ENCODE measurements around the gene DOCK2.

The DOCK2 gene

DNA sequence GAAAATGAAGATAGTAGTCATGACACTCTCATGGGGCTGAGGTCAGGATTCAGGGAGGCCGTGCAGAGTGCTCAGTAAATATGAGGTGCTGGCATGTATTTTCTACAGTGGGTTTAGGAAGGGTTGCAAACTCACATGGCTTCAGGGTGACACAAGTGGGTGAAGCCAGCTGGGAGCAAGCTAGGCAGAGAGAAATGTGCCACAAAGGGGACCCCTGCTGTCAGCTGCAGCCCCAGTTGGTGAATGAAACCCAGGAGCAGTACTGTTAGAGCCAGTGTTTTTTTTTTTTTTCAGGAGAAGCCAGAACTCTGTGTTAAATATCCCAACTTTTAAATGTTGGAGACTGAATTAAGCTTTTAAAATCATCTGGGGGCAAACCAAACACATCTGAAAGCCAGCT lies 267.9 kb downstream of the DOCK2 start:
- DNase-seq (ENCODE audit: low read depth in 2 of 2) = no peak

DNA sequence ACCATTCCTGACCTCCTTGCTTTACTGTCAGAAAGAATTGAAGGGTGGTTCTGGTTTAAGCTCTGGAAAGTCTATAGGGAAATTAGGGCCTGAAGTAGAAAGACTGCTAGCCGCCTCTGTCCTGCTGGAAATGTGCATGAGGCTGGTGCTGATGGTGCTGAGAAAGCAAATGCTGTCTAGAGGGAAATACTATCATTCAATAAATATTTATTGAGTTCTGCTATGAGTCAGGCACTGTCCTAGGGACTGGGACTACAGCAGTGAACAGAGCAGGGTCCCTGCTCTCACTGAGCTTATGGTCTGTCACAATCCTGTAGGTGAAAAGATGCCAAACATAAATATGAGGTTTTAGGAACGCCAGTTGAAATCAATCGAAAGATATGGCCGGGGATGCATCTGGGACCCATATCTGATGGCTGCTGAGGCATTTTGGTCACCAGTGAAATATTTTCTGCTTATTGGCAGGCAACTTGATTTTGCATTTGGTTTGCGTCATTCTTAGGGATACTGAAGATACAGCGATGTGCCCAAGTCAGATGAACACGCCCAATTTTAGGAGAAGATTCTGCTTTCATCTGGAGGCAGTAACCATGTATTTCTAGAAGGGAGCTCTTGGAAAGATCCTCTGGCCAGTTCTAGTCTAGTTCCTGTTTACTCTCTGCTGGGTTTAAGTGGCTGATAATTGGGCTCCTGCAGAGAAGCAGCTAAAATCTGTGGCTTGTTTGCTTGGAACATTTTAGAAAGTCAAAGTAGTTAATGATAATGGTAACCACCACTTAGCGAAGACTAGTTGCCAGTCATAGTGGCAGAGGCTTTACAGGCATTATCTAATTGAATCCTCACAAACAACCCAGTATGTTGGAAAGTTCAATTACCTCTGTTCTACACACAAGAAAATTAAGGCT lies 269.9 kb downstream of the DOCK2 start:
- no peak for DNase-seq (ENCODE audit: low read depth in 2 of 2)

DNA sequence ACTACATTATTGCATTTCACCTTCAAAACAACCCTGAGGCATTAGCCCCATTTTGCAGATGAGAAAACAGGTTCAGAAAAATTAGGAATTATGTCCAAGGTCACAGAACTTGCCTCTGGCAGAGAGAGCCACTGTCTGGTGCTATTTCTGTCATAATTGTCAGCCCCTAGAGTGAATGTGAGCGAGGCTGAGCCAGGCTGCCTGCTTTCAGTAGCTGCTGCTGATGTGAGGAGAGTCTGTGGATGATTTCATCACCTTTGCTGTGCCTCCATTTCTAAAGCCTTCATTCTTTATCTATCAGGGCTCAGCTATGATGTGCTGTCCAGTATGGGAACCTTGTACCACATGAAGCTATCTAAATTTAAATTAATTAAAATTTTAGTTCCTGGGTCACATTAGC lies 271.8 kb downstream of the DOCK2 start:
- no peak for DNase-seq (ENCODE audit: low read depth in 2 of 2)

DNA sequence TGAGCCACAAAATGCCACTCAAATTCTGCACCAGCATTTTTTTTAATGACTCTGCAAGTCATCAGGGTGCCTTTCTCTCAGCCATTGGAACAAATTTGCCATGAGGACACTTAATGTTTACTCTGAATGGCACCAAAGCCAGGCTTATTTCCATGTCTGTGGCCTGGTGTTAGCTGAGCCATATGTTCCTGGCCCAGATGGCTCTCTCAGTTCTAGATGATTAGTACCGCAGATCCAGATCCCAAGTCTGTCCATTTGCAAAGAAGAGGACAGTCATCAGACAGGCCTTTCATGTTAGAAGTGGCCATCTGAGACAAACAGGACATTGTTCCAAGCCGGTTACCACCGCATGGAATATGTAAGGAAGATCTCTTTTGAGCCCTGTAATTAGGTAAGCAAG lies 272.9 kb downstream of the DOCK2 start:
- DNase-seq (ENCODE audit: low read depth in 2 of 2) = no peak

DNA sequence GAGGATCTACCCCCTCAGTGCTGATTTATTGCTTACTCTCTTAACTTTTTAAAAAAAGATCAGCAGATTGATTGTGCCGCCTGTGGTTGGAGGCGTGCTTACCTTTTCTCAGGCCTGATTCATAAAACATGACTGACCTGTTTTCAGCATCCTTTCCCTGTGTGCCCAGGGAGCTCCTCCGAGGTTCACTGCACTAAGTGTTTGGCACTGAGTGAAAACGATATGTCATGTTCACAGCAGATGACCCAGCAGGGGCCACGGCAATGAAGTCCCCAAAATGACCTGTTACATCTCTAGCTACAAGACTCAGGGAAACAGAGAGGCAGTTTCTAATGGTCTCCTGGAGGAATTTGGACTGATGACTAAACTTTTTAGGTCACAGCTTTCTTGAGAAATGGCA lies 273.3 kb downstream of the DOCK2 start:
- no peak for DNase-seq (ENCODE audit: low read depth in 2 of 2)

DNA sequence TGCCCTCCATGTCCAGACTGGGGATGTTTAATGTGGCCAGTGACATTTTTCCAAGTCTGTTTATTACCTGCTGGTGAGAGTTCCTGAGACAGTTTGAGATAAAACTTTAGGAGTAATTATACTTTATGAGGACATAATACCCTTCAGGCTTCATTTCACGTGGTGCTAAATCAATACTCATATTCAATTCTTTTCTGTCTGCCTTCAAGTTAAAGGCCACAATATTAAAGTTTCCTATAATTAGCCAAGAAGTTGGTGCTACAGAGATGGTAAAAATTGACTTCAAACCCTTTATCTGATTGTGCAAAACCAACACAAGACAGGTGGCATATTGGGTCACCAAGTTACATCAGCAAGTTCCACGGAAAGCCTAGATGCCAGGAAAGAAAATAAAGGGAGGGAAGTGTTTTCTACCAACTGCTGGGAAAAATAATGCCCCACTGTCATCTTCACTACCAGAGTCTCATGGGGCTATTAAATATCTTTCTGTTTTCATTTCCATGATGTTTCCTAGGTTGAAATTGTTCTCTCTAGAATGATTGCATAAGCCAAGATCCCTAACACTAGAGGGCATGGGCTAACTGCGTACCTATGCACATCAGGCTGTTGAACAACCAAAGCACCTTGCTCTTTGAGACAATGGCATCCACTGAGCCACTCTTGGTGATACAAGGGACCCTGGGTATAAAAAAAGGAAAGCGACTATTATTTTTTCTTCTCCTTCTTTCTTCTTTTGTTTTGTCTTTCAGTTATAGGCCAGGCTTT lies 274.6 kb downstream of the DOCK2 start:
- DNase-seq (ENCODE audit: low read depth in 2 of 2) = no peak

DNA sequence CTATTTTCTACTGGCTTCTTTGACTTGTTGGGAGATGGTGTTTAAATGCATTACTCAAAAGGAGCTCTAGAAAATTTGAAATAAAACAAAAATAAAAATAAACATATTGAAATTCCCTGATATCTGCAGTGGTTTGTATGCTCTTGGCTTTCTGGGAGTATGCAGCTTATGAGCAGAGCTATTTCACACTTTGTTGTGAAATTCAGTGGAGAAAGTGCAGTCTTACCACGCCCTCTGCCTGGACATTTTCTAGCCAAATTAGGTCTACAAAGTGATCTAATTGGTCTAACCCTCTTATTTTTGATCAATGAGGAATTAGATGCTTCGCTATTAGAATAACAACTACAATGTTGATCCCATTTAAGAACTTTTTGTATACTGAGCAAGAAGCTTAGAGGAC lies 276.4 kb downstream of the DOCK2 start:
- DNase-seq (ENCODE audit: low read depth in 2 of 2) = no peak

DNA sequence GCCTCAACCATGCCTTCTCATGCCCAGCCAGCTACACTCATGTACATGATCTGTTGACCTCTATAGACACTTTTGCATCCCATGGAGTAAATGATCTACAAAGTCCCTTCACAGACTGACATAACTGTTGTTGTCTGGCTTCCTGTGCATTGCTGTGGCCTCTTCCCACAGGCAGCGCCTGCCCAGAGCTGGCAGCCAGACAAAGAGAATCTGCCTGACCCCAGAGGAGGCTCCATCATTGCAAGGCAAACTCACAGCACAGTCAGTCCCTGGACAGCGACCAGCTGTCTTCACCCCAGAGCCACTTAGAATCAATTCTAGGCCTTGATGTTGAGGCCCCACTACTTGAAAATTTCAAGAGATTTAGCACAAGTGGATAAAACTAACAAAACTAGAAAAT lies 277.7 kb downstream of the DOCK2 start:
- DNase-seq (ENCODE audit: low read depth in 2 of 2) = no peak

DNA sequence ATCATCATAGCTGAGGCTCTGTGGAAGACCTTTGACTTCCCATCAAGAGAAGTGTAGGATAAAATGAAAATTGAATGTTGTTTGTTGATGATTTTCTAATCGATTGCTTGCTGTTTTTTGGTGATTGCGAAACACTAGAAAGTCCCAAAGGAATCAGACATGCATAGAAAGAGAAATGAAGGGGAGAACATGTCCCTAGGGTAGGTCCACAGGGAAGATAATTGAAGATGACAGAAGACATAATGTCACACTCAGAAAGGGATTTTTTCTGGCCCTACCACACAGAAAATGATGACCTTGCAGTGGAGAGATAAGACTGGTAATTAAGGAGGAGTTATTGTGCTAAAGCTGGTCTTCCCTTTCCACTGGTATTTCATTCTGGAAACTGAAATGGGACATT lies 280.4 kb downstream of the DOCK2 start:
- no peak for DNase-seq (ENCODE audit: low read depth in 2 of 2)

DNA sequence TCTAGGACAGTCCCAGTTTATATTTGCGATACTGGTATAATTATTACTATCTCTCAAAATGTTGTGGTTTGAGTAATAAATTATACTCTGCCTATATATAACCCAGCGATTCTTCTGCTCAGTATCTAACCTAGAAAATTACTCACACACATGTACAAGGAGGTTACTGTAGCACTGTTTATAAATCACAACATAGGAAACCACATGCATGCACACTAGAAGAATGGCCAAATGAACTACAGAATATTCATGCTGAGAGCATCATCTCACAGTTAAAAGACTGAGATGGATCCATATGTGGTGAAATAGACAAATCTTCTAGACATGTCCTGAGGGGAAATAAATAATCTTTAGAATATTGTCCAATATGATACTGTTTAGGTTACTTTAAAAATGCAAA lies 281.2 kb downstream of the DOCK2 start:
- no peak for DNase-seq (ENCODE audit: low read depth in 2 of 2)

DNA sequence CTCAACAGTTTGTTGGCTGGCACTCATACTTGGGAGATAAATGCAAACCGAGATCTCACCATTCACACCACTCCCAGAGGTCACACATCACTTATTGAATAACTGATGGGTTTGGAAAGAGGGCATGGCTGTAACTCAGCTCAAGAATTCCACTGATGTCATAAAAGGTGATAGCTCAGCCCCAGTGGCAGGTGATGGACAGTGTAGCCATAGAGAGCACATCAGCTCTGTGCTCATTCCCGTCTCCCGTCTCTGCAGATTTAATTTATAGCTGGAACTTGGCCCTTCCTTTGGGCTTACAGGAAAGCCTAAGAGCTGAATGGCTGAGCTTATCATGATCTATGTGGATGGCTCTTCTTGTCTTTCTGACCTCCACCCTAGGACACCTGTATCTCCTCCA lies 283.4 kb downstream of the DOCK2 start:
- no peak for DNase-seq (ENCODE audit: low read depth in 2 of 2)

DNA sequence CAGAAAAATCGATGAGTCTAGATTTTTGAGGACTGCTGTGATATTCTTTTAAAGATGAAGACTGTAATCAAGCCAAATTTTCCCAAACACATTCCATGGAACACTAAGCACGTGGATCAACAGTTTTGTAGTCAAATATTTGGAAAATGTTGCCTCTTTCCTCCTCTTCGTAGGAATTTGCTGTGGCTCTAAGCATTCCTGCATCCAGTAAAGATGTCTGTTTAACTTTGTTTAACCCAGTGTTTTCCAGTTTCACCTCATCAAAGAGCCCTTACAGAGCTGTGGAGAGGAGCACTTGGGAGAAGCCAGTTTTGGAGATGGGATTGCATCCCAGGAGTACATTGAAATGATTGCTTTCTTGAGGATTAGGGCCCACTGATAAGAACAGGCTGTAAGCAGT lies 284.3 kb downstream of the DOCK2 start:
- no peak for DNase-seq (ENCODE audit: low read depth in 2 of 2)

DNA sequence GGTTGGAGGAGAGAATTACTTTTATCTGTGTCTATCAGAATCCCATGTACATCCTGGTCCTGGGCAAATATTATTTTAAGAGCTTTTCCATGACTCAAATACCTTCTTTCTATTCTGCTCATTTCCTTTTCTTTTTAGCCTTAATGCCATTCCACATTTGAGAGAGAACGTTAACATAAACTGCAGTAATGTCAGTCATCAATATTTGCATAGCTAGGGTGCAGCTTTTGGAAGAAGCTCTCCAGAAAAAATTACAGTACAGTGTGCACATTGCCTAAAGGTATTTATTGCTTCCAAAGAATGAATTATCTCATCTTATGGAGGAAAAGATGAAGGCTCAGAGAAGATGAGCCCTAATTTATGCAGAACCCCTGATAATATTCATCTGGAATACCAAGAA lies 284.9 kb downstream of the DOCK2 start:
- no peak for DNase-seq (ENCODE audit: low read depth in 2 of 2)

DNA sequence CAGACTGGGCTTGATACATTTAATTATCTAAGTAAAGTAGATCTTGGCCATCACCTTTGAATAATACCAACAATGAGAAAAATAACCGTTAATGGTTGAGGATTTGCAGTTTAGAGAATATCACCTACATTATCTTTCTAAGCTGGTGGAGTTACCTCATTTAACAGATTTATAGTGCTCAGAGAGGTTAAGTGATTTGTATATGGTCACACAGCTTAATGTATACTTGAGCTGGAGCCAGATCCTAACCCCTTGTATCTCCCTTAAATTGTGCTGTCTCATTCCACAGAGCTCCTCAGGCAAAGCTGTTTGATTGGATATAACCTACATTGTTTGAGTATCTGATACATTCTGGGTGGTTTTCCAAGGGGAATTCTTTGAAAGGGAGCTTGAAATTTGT lies 285.4 kb downstream of the DOCK2 start:
- DNase-seq (ENCODE audit: low read depth in 2 of 2) = no peak

DNA sequence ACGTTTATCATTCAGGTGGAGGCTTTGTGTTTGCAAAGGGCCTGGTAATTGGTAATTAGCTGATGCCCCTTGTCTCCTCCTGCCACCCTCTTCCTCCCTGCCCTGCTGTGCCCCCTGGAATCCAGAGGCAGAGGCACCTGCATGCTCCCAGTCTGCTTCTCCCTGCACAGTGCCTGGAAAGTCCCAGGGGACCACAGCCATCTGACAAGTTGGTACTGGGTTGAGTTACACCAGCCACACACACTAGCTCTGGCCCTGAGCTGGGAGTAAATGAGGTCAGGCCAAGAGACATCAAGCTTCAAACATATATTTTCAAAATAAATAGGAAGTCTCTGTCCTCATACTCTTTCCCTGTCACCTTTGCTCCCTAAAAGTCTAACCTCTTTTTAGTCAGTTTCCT lies 286.9 kb downstream of the DOCK2 start:
- DNase-seq (ENCODE audit: low read depth in 2 of 2) = no peak

DNA sequence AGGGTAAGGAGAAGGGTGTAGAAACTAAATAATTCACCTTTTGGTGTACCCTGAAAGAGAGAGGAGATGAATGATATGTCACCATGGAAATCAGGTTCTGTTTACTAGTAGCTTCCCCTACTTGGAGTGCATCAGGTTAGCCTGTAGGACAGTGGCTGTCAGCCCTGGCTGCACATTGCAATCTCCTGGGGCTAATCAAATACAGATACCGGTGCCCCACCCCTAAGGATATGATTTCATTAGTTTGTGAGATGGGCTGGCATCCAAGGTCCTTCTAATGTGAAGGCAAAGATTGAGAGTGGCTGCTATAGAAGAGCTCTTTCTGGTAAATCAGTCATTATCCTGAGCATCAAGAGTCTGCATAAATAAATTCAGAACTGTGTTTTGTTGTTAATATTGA lies 296.1 kb downstream of the DOCK2 start:
- no peak for DNase-seq (ENCODE audit: low read depth in 2 of 2)

DNA sequence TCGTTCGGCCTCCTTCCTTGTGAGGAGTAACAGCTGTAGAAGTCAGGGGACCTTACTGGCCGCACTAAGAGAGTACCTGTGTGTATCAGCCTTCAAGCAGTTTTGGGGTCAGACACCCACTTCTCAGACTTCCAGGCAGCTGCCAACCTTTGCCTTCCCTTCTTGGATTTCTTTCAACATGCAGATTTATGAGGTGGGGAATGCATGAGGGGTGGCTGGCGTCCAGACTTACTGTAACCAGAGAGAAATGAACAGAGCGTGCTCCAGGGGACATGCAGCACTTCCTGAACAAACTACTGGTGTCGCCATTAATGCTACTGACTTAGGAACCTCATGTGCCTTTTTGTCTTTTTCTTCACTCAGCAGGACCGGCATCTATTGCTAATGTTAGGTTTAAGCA lies 296.5 kb downstream of the DOCK2 start:
- DNase-seq (ENCODE audit: low read depth in 2 of 2) = no peak

DNA sequence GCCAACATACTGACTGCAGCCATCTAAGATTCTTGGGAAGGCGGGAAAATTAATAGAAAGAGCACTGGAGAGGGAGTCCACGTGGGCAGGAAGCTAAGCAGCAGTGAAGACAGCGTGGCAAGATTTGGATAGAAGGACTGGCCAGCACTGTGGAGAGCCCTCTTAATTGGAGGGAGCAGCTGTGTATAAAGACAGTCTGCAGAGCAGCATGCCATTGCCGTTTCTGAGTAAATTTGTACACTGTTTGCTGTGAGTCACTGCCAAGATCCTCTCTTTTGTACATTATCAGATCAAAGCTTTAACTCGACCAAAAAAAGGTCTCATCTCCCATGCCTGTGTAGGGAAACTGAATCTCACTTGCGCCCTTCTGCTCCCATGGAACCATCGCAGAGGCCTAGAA lies 297.9 kb downstream of the DOCK2 start:
- no peak for DNase-seq (ENCODE audit: low read depth in 2 of 2)

DNA sequence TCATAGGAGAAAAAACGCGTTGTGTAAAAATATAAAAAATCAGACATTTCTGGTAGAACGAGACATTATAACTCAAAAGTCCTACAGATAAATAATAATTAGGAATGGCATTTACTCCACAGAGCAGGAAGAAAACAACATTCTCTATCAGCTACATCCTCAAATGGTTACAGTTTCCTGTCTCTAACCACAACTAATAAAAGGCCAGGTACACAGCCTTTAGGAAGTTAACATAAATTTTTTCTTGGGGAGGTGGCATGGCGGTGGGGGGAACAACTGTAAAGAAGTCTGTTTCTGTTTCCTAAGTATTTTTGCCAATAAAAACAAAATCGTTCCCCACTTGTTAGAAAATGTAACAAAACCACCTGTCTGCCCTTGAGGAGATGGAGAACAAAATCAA lies 298.7 kb downstream of the DOCK2 start:
- DNase-seq (ENCODE audit: low read depth in 2 of 2) = no peak

DNA sequence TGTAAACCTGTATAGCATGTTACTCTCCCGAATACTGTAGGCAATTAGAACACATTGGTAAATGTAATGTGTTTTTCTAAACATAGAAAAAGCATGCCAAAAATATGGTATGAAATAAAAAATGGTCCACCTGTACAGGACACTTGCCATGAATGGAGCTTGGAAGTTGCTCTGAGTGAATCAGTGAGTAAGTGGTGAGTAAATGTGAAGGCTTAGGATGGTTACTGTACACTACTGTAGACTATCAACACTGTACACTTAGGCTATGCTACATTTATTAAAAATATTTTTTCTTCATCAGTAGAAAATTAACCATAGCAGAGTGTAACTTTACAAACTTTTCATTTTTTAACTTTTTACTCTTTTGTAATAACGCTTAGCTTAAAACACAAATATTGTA lies 301.4 kb downstream of the DOCK2 start:
- DNase-seq (ENCODE audit: low read depth in 2 of 2) = no peak

DNA sequence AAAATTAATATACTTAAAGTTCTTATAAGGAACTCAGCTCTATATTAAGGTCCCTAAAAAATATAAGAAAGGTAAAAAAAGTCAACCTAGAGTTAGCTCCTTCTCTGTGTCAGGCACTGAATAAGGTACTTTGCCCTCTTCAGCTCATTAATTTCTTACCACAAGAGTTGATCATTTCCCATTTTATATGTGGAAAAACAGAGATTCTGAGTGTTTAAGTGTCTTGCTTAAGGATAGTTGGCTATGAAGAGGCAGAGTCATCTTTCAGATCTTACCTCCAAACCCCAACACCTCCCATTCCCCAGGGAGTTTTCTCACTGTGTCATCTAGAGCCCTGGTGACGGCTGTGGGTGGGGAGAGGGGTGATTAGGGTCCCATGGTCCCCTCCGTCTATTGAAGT lies 302.7 kb downstream of the DOCK2 start:
- DNase-seq (ENCODE audit: low read depth in 2 of 2) = no peak

DNA sequence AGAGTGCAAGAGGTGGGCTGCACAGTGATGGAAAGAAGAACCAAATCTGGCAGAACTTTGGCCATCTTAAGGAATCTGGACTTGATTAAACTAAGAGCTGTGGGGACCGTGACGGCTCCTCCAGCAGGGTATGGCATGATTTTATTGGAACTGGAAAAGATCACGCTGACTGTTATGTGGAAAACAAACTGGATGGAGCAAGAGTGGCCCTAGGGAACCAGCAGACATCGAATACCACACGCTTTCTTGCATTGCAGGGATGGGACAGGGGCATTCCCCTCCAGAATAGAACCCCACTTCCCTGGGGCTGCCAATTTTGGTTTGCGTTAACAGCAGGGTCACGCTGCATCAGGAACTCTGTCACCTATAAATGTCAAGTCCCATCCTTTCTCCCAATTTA lies 304.5 kb downstream of the DOCK2 start:
- DNase-seq (ENCODE audit: low read depth in 2 of 2) = no peak

DNA sequence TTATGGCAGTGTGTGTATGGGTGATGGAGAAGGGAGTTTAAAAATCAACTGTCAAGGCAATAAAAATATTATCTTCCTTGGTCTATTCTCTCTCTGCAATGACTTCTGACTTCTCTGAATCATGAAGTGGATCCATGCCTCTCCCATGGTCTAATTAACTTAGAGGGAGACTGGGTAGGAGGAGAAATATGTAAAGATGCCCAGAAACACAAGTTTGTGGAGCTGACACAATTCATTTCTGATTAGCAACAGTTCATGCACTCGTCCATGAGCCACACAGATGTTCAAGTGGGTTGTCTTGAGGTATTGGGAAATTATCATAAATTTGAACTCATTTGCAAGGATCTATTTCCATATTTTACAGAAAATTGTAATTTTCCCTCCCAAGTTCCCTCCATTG lies 305.1 kb downstream of the DOCK2 start:
- no peak for DNase-seq (ENCODE audit: low read depth in 2 of 2)
